Peyer's patch (tissue), 4 donors: Measurements from ENCODE around the gene WWOX.

Experiments
- POLR2A ChIP-seq, 2 donors: fragments of 450-650 bp; IDR thresholded peaks; one replicate each; pipeline ENCODE4 v1.5.1; 2017; ENCODE audit warnings: antibody characterized with exemption in 2 of 2, mild to moderate bottlenecking in 2 of 2, moderate library complexity in 2 of 2
- TF ChIP-seq, protein P1 (sequence below), 6 experiments: fragments of 450-650 bp in 4 of 6; fragments of 200-600 bp in 2 of 6; sonication (generic) in 1 of 6; IDR thresholded peaks; one replicate each; pipeline ENCODE4 v1.5.1; 2017 to 2019; ENCODE audit warnings: antibody characterized with exemption in 6 of 6, mild to moderate bottlenecking in 3 of 6, moderate library complexity in 1 of 6

DNA sequence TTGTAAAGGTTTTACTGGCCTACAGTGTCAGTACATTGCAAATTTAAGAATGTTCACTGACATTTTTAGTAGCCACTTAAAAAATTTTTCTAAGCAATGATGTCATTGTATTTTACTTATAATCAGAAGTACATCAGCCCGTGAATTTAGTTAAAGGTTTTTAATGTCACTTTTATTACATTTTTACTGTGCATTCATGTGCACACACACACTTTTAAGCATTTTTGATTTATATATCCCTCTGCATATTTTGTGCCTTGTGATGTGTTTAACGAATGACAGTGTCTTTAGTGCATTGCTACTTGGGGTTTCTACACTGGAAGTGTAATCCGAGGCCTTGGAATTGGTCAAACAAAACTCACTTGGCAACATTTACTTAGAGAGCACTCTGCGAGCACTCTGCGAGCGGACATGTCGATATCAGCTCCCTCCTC lies 190.4 kb downstream of the WWOX start:
- TF ChIP-seq, protein P1, sequence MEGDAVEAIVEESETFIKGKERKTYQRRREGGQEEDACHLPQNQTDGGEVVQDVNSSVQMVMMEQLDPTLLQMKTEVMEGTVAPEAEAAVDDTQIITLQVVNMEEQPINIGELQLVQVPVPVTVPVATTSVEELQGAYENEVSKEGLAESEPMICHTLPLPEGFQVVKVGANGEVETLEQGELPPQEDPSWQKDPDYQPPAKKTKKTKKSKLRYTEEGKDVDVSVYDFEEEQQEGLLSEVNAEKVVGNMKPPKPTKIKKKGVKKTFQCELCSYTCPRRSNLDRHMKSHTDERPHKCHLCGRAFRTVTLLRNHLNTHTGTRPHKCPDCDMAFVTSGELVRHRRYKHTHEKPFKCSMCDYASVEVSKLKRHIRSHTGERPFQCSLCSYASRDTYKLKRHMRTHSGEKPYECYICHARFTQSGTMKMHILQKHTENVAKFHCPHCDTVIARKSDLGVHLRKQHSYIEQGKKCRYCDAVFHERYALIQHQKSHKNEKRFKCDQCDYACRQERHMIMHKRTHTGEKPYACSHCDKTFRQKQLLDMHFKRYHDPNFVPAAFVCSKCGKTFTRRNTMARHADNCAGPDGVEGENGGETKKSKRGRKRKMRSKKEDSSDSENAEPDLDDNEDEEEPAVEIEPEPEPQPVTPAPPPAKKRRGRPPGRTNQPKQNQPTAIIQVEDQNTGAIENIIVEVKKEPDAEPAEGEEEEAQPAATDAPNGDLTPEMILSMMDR (IDR thresholded peaks at IDR 0.05): no peak
- TF ChIP-seq POLR2A (IDR thresholded peaks at IDR 0.05): no peak
